ENCODE measurements around the gene HEMK1.

HEMK1 gene

GRCh38 chr3:50637011-50637410 lies 67.7 kb downstream of the HEMK1 start:
- no peak for DNase-seq (ENCODE audit: low spot score)

GRCh38 chr3:50637945-50638344 lies 68.6 kb downstream of the HEMK1 start:
- DNase-seq (ENCODE audit: low spot score) = no peak

GRCh38 chr3:50639055-50639494 lies 69.8 kb downstream of the HEMK1 start:
- no peak for DNase-seq (ENCODE audit: low spot score)

DNA sequence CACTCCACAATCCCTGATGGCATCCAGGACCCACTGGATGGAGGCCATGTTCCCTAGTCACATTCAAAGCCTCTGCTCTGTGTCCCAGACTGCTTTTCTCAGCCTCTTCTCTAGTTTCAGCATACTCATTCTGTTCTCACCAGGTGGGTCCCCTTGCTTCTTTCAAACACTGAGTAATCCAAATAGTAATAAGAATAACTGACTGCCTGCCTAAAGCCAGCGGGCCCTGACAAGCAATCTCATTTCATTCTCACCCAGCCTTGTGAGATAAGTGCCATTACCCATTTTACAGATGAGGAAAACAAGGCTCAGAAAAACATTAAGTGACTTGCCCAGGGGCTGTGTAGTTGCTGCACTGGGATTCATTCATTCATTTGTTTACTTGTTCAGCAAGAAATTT lies 73.1 kb downstream of the HEMK1 start:
- no peak for DNase-seq (ENCODE audit: low spot score)

DNA sequence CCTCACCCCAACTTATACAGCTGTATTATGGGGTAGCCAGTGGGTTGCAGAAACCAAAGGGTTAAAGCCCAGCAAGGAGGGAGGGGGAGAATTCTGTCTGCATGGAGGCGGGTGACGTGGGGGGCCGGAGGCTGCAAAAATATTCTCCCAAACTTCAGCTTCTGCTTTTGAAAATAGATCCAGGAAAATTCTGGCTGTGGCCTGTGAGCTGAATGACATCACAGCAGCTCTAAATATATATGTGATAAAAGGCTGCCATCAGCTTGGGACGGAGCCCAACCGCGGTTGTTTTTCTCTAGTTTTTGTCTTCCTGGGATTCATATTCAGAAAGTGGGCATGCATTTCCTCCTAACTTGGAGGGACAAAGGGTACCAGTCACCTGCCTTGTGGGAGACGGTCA lies 75.2 kb downstream of the HEMK1 start:
- no peak for DNase-seq (ENCODE audit: low spot score)

DNA sequence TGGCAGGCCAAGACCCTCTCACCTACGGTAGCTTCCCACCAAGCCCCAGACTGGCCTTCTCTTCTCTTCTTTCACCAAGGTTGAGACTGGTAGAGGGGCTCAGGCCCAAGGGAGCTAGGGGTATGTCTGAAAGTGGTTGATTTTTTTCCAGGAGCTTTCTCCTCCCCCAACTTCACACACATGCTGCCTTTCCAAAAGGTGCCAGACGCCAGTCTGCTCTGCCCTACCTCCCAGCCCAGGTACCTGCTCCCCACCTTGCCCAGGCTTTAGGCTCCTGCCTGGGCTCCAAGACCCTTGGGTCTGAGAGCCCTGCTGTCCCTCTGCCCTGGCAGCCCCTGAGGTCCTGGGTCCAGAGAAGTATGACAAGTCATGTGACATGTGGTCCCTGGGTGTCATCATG lies 76.1 kb downstream of the HEMK1 start:
- no peak for DNase-seq (ENCODE audit: low spot score)
